HG02938 (cell line): ENCODE data around the gene NID2.

ENCODE experiments used
- ATAC-seq: cut with Tn5 transposase; IDR thresholded peaks from one replicate; pipeline ENCODE4 v1.9.1; 2021; ENCODE audit warnings: mild to moderate bottlenecking, moderate library complexity; ENCODE audit not compliant: unreplicated experiment

NID2 gene

DNA sequence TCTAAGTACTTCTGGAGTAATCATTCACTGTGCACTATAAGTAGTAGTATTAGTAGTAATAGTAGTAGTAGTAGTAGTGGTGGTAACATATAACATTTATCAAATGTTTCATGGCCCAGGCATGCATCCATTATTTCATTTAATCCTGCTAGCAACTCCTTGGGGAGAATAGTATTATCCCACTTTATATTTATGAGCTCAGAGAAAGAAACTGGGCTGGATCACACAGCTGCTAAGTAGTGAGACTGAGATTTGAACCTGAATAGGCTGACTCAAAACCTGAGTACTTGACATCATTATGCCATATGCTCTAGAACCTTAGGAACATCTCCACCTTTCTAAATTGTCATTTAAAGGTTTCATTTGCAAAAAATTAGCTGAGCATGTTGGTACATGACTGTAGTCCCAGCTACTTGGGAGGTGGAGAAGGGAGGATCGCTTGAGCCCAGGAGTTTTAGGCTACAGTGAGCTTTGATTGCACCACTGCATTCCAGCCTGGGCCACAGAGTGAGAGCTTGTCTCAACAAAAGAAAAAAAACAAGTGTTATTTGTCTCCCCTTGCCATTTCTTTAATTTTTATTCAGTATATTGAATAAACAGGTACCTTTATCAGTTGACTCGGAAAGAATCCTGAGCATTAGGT lies 11.4 kb upstream of the NID2 start:
- no peak for ATAC-seq

- no peak for ATAC-seq
These were observed 10.5 kb upstream of the NID2 start for GRCh38 chr14:52079239-52079959.

DNA sequence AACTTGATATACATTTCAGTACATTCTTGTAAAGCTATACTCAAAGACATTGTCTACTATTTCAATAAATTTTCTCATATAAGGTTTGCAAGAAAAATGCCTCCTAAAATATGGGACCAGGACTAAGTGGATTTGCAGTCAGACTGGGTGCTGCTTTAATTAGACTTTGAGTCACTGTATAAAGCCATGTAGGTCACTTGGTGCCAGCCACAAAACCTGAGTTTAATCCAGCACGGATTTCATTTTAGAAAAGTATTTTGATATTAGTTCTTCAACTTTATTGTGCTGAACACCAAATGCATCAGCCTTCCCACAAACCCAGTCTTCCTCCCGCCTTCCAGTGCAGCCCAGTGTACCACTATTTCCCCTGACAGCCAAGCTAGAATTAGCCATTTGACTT lies 9.9 kb upstream of the NID2 start:
- no peak for ATAC-seq

DNA sequence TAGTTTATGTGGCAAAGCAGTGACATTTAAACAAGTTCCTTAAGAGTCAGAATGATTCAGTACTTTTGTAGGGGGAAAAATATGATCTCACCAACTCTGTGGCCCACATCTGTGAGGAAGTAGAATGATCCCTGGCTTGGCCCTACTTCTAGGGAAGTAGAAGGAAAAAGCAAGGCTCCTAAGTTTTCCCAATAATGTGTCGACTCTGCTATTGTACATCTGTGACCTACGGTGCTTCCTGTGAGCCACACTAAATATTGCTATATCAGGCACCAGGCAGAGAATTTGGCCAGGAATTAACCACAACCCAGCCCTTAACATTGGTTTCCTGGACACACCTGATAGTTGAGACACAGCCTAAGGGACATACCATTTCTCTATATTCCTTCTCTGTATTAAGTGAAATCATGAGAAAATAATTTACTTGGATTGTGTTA lies 9.3 kb upstream of the NID2 start:
- no peak for ATAC-seq

- ATAC-seq, result no peak
These were observed 8.6 kb upstream of the NID2 start for GRCh38 chr14:52077256-52077979.

DNA sequence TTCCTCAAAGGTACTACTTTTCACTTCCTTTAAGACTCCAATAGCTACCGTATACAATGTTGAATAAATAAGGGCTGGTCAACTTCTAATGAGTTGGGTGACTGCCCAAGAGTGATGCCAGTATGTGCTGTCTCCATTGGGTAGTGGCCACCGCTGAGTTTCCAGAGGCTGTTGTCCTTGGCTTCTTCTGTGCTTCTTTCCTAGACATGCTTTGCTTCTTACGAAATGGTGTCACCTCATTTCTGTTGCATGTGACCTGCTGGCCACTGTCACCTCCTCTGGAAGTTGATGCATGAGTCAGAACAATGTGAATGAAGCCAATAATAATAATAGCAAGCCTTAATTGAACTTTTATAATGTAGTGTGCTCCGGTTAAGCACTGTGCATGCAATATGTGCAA lies 7.5 kb upstream of the NID2 start:
- no peak for ATAC-seq

- ATAC-seq, result no peak
These were observed 6.5 kb upstream of the NID2 start for GRCh38 chr14:52075371-52075770.

GRCh38 chr14:52073251-52073650 lies 4.4 kb upstream of the NID2 start:
- no peak for ATAC-seq

- ATAC-seq, result no peak
These were observed 3.5 kb upstream of the NID2 start for GRCh38 chr14:52072266-52072780.

GRCh38 chr14:52071675-52072074 lies 2.8 kb upstream of the NID2 start:
- no peak for ATAC-seq

DNA sequence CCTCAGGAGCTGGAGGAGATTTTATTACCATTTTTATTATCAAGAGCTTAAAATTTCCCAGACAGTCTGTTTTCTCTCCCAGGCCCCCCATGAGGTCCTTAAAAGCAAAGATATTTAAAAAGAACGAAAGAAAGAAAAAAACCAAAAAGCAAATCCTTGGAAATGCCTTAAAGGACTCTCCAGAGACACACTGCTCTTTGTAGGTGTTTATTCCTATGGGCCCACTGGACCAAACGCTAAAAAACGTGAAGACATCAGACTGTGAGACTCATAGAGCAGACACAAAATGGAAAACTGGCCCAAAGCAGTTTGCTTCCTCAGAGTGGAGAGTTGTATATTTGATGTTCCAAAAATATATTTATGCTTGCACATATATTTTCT lies 1.2 kb upstream of the NID2 start:
- no peak for ATAC-seq

DNA sequence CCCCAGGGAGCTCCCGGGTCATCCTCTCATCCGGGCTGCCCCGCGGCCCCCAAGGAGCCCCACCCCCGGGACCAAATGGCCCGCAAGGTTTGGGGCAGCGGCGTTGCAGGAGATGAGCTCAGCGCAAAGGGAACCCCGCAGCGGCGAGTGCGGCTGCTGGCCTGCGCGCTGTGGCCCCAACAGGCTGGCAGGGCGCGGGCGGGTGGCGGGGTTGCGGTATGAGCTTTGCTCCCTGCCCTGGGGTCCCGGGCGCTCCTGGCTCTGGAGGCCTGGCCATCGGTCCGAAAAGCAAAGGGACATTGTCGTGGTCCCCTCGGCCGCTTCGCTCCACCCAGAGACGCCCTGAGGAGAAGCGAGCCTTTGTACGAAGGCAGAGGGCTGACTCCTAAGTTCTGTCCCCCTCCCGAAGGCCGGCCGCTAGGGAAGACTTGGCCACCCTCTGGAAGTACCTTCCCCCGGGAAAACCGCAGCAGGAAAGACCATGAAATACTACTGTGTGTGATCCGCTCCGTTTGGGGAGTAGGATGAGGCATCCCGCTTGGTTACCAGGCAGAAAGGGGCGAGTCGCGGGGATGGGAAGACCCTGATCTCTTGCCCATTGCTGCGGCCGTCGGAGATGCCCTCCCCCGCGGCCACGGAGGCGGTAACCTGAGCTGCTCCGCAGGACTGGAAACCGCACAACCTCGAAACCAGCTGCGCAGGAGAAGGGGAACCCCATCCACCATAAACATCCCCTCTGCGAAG lies 620 bp upstream of the NID2 start:
- no peak for ATAC-seq

- ATAC-seq, result no peak
These were observed 815 bp downstream of the NID2 start for GRCh38 chr14:52067873-52068614.

- no peak for ATAC-seq
These were observed 4.7 kb downstream of the NID2 start for GRCh38 chr14:52064174-52064573.

- ATAC-seq, result no peak
These were observed 5.8 kb downstream of the NID2 start for GRCh38 chr14:52063052-52063462.

- no peak for ATAC-seq
These were observed 7.0 kb downstream of the NID2 start for GRCh38 chr14:52061890-52062289.

DNA sequence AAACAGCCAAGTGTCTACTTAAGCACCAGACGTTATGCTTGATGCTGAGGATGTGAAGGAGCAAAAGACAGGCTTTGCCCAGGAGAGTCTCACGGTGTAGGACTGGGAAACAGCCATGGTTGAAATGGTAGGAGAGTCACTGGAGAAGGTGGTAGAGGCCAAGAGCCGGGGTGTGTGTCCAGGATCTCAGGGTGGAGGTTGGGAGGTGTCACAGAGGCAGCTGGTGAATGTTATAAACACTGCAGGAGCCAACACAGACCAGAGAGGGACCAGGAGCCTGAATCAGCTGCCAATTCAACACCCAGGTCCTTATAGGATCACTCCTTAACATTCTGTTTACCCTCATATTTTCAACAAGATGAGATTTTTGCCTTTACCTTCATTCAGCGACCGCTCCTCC lies 7.5 kb downstream of the NID2 start:
- no peak for ATAC-seq

DNA sequence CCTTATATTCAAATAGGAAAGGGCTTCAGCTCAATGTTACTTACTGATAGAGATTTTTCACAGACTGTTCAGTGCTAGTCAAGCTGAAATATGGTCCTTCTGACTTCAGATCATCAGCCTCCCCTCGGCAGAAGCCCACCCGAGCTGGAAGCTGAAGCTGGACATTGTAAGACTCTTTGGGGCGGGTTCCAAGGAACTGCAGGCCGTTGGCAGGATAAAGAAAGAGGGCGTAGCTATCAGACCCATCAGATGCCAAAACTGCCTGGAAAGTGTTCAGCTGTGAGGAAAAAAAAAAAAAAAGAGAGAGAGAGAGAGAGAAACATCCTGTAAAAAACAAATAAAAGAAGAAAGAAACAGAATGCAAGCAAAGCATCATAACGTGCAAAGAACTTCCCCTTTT lies 8.8 kb downstream of the NID2 start:
- no peak for ATAC-seq

GRCh38 chr14:52059649-52060048 lies 9.2 kb downstream of the NID2 start:
- ATAC-seq, result no peak

GRCh38 chr14:52058341-52058740 lies 10.5 kb downstream of the NID2 start:
- no peak for ATAC-seq

DNA sequence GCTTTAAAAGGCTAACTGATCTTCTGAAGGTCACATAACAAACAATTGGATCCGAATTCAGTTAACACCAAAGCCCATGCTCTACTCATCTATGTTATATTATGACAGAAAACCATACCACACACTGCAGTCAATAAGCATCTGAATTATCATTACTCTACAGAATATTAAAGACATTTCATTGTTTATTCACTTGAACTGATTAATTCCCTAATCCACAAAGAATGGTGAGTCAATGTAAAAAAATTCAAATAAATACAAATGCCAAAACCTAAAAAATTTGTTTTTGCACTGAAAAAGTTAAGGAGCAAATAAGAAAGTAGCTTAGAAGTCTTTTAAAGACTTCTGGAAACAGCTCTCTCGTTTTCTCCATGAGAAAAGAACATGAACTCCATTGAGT lies 13.7 kb downstream of the NID2 start:
- ATAC-seq, result no peak
